IMR-90 (cell line): ENCODE measurements around the gene HJURP. TPM values are rescaled to one million over a fixed set of nuclear protein-coding genes. Genes with fewer than 3 reads are reported as not detected.

Experiments
- ATAC-seq: fragments of 200-7000 bp; cut with Tn5 transposase; 2 replicates; pipeline ENCODE4 v1.9.1; 2020; ENCODE audit warnings: low read depth, mild to moderate bottlenecking, moderate library complexity
- BruUV-seq: library from RNA; stranded (reverse); fragments of 400-500 nt; replicated peaks from 2 replicates; lab custom pipeline; 2021; lab: Mats Ljungman, UMichigan
- CTCF ChIA-PET: fragments of 300-600 bp; formaldehyde crosslinking; extraction: SDS; loops from one replicate; lab custom pipeline; 2021; ENCODE audit warnings: antibody characterized with exemption; lab: Yijun Ruan, JAX
- POLR2A ChIA-PET: fragments of 300-600 bp; sonication (Branson Sonifier 250); formaldehyde crosslinking; loops from one replicate; lab custom pipeline; 2022; ENCODE audit warnings: antibody characterized with exemption; ENCODE audit not compliant: unreplicated experiment; lab: Charles Lee
- DNase-seq: peaks from one replicate; pipeline ENCODE4 v3.0.0; 2013
- H2AFZ ChIP-seq: replicated peaks from 2 replicates; pipeline ENCODE3; 2013; ENCODE audit warnings: low read length, mild to moderate bottlenecking; ENCODE audit not compliant: poor library complexity
- H2AK5ac ChIP-seq: 2 replicates; pipeline ENCODE4 v1.6.1; 2013; ENCODE audit warnings: low read depth, low read length, inconsistent platforms
- H2AK9ac ChIP-seq: replicated peaks from 2 replicates; pipeline ENCODE3; 2013; ENCODE audit warnings: mild to moderate bottlenecking, low read depth, low read length, moderate library complexity; ENCODE audit not compliant: poor library complexity
- H2BK120ac ChIP-seq: 2 replicates; pipeline ENCODE4 v1.6.1; 2013; ENCODE audit warnings: low read depth, low read length, inconsistent platforms
- H2BK15ac ChIP-seq: 3 replicates; pipeline ENCODE4 v1.6.1; 2013; ENCODE audit warnings: low read depth, low read length, inconsistent platforms
- H2BK20ac ChIP-seq: 2 replicates; pipeline ENCODE4 v1.6.1; 2013; ENCODE audit warnings: low read depth, mild to moderate bottlenecking, inconsistent platforms, low read length, moderate library complexity
- H2BK5ac ChIP-seq: 2 replicates; pipeline ENCODE4 v1.6.1; 2013; ENCODE audit warnings: mild to moderate bottlenecking, low read depth, low read length, inconsistent platforms; ENCODE audit not compliant: poor library complexity, severe bottlenecking
- H3K14ac ChIP-seq: replicated peaks from 2 replicates; pipeline ENCODE4 v1.6.1; 2013; ENCODE audit warnings: low read depth, low read length, inconsistent platforms
- H3K18ac ChIP-seq: 2 replicates; pipeline ENCODE4 v1.6.1; 2013; ENCODE audit warnings: low read depth, low read length, control low read depth
- H3K23ac ChIP-seq: 2 replicates; pipeline ENCODE4 v1.6.1; 2013; ENCODE audit warnings: low read depth, low read length, inconsistent platforms
- H3K27ac ChIP-seq: 2 replicates; pipeline ENCODE4 v1.5.1; 2013; ENCODE audit warnings: mild to moderate bottlenecking, control low read depth, low read length; ENCODE audit not compliant: insufficient read depth
- H3K27me3 ChIP-seq: 2 replicates; pipeline ENCODE4 v1.6.1; 2013; ENCODE audit warnings: low read length; ENCODE audit not compliant: control insufficient read depth, insufficient read depth
- H3K36me3 ChIP-seq: 2 replicates; pipeline ENCODE4 v1.6.1; 2013; ENCODE audit warnings: low read length, mixed read lengths; ENCODE audit not compliant: control insufficient read depth, insufficient read depth
- H3K4ac ChIP-seq: 2 replicates; pipeline ENCODE4 v1.6.1; 2013; ENCODE audit warnings: low read depth, low read length, inconsistent platforms
- H3K4me1 ChIP-seq: 2 replicates; pipeline ENCODE4 v1.6.1; 2013; ENCODE audit warnings: low read length, mixed read lengths; ENCODE audit not compliant: control insufficient read depth, insufficient read depth
- H3K4me2 ChIP-seq: 2 replicates; pipeline ENCODE4 v1.6.1; 2013; ENCODE audit warnings: low read depth, mild to moderate bottlenecking, control low read depth, low read length, moderate library complexity
- H3K4me3 ChIP-seq: 2 replicates; pipeline ENCODE4 v1.5.1; 2013; ENCODE audit warnings: low read depth, mild to moderate bottlenecking, control low read depth, low read length, moderate library complexity; ENCODE audit not compliant: insufficient read depth
- H3K56ac ChIP-seq: 2 replicates; pipeline ENCODE4 v1.6.1; 2013; ENCODE audit warnings: low read length, inconsistent platforms; ENCODE audit not compliant: insufficient read depth; ENCODE audit errors: extremely low read depth
- H3K79me1 ChIP-seq, 2 experiments: 2 replicates each; pipeline ENCODE4 v1.6.1; 2013; ENCODE audit warnings: low read length in 2 of 2, inconsistent platforms in 1 of 2, low read depth in 1 of 2
- H3K9ac ChIP-seq: 2 replicates; pipeline ENCODE4 v1.6.1; 2013; ENCODE audit warnings: low read depth, low read length, control low read depth
- H3K9me1 ChIP-seq: 2 replicates; pipeline ENCODE4 v1.6.1; 2013; ENCODE audit warnings: low read length, inconsistent platforms; ENCODE audit not compliant: insufficient read depth
- H3K9me3 ChIP-seq: 2 replicates; pipeline ENCODE4 v1.6.1; 2013; ENCODE audit warnings: low read length; ENCODE audit not compliant: control insufficient read depth, insufficient read depth
- H4K20me1 ChIP-seq: 2 replicates; pipeline ENCODE4 v1.6.1; 2013; ENCODE audit warnings: low read length, inconsistent platforms; ENCODE audit not compliant: insufficient read depth
- H4K5ac ChIP-seq: 2 replicates; pipeline ENCODE4 v1.6.1; 2013; ENCODE audit warnings: mild to moderate bottlenecking, low read depth, low read length, control low read depth
- H4K8ac ChIP-seq, 2 experiments: 2 replicates each; pipeline ENCODE4 v1.6.1; 2013; ENCODE audit warnings: low read depth in 2 of 2, low read length in 2 of 2, control low read depth in 1 of 2, inconsistent platforms in 1 of 2
- H4K91ac ChIP-seq: 2 replicates; pipeline ENCODE4 v1.6.1; 2013; ENCODE audit warnings: low read depth, low read length, inconsistent platforms; ENCODE audit not compliant: insufficient read depth
- FOS ChIP-seq: fragments of 150-350 bp; IDR thresholded peaks from 2 replicates; pipeline ENCODE4 v1.6.1; 2016; ENCODE audit warnings: low read depth, low read length
- USF2 ChIP-seq: fragments of 150-350 bp; IDR thresholded peaks from 2 replicates; pipeline ENCODE4 v1.6.1; 2017; ENCODE audit warnings: mild to moderate bottlenecking, antibody characterized with exemption, low read length, low read depth
- WGBS, 2 experiments: methylation state at CpG; one replicate each; pipeline versions ENCODE4 v1.1.5 to v1.1.7; 2013; ENCODE audit warnings: missing lambda C conversion rate in 2 of 2; ENCODE audit not compliant: insufficient read length in 1 of 2; ENCODE audit errors: extremely low coverage in 2 of 2; 5-methylcytosine and 5-hydroxymethylcytosine counted together
- dilution Hi-C: fragments of 300-500 bp; cut with HindIII; formaldehyde crosslinking; loops from one replicate; pipeline ENCODE4 v1.14.3; 2018; ENCODE audit warnings: low sequenced_read_pairs; ENCODE audit not compliant: unreplicated experiment
- in situ Hi-C: fragments of 300-500 bp; cut with MboI; formaldehyde crosslinking; loops from 3 replicates; pipeline ENCODE4 v1.14.3; 2019; ENCODE audit warnings: low sequenced_read_pairs, inconsistent platforms, mixed read lengths
- intact Hi-C: fragments of 100-400 bp; cut with micrococcal nuclease; formaldehyde crosslinking; loops from 2 replicates; pipeline ENCODE4 v1.10.0; 2022
- polyA plus RNA-seq, 3 experiments: library from polyadenylated mRNA; depleted of rRNA; stranded (reverse); fragments of >200 nt; gene quantifications; 2 replicates each; pipeline ENCODE4 v1.2.3, GENCODE V29; 2012; ENCODE audit warnings: low replicate concordance in 1 of 3
- total RNA-seq: library from RNA; depleted of rRNA; stranded (reverse); fragments of >200 nt; gene quantifications from 2 replicates; pipeline ENCODE4 v1.2.3, GENCODE V29; 2012

HJURP gene
- total and polyA plus RNA-seq, 2 of the 4 experiments (the other 2 are of a cell fraction), result 22.6 to 26.5 TPM

- ChIA-PET CTCF (no interaction called here), POLR2A (no interaction called here)
- no peak overlapping the region for H2BK120ac ChIP-seq
- whole genome bisulfite sequencing, 2 experiments, result no CpG with 5 or more reads among the region's 5 CpGs
- no peaks in the 10 kb centered on the region for H4K20me1 ChIP-seq
- H4K8ac ChIP-seq, result no peak overlapping the region
- no peak overlapping the region for H3K27ac ChIP-seq
- no peak overlapping the region for H2BK15ac ChIP-seq
- H4K91ac ChIP-seq, result no peak overlapping the region
- H2BK5ac ChIP-seq, result no peak overlapping the region
- no peaks in the 10 kb centered on the region for H3K9me1 ChIP-seq
- no peak overlapping the region for H3K4ac ChIP-seq
- H3K23ac ChIP-seq, result no peak overlapping the region
- H3K4me2 ChIP-seq, result no peak overlapping the region
- H3K56ac ChIP-seq, result no peak overlapping the region
- in situ Hi-C loops, result no loop called here
- ATAC-seq (no peak), DNase-seq (no peak)
- no peak overlapping the region for H2AK5ac ChIP-seq
- no peak for TF ChIP-seq USF2
- no peak for TF ChIP-seq FOS
- H3K9me3 ChIP-seq, result no peaks in the 10 kb centered on the region; the same call in 1 of the 2 replicates
- no peak overlapping the region for H3K4me3 ChIP-seq
- no TSS peak for BruUV-seq
- no peaks in the 10 kb centered on the region for H3K79me1 ChIP-seq
- H3K9ac ChIP-seq, result no peak overlapping the region
- no peak overlapping the region for H3K14ac ChIP-seq
- no peak overlapping the region for H4K5ac ChIP-seq
- H3K4me1 ChIP-seq, result no peaks in the 10 kb centered on the region
- H2AK9ac ChIP-seq, result no peak overlapping the region
- H2AFZ ChIP-seq, result no peak overlapping the region
- no peak overlapping the region for H3K18ac ChIP-seq
- H3K27me3 ChIP-seq, result peaks cover 19% of the 10 kb centered on the region
- dilution Hi-C loops, result no loop called here
- no peak overlapping the region for H2BK20ac ChIP-seq
- intact Hi-C loops, result no loop called here
- H3K36me3 ChIP-seq, result no peaks in the 10 kb centered on the region
These were observed 54.6 kb downstream of the HJURP start for GRCh38 chr2:233799716-233800115.
